Hair follicular keratinocyte (primary cell): ENCODE measurements around the gene IGF2BP2. TPM values are rescaled to one million over a fixed set of nuclear protein-coding genes. Genes with fewer than 3 reads are reported as not detected.

ENCODE experiments used
- total RNA-seq: library from RNA; depleted of rRNA; stranded (reverse); fragments of >200 nt; gene quantifications from 2 replicates; pipeline ENCODE4 v1.2.3, GENCODE V29; 2015

IGF2BP2 gene
- total RNA-seq: 116 and 138 TPM in 2 replicates

DNA sequence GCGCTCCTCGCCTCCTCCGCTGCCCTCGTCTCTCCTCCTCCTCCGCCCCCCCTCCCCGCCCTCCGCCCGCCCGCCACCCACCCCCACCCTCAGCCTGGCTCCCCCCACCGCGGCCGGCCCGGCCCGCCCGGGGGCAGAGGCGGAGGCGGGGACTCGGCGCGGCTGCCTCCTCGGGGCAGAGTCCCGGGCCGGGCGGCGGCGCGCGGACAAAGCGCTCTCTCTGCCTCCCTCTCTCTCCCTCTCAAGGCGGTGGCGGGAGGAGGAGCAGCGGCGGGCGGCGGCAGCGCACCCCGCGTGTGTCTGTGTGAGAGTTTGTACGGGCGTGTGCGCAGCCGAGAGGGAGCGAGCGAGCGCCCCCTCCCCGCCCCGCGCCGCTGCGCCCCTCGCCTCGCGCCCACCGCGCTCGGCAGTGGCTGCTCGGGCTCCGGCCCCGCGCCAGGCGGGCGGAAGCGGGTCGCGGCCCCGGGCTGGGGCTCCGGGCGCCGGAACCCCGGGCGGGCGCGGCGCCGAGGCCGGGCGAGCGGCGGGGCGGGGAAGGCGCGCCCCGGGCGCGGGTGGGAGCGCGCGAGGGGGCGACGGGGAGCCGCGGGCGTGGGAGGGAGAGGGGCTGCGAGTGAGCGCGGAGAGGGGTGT, at the start of gene IGF2BP2:
Gene IGF2BP2 (minus strand): TSS at position 37 of the 633 bp plus-strand sequence. CDS start 82 bp downstream, outside the sequence.

Other genes with a start within 250 kb of the IGF2BP2 start
- 19.2 and 20.0 TPM in 2 replicates for gene SENP2, start 238.7 kb downstream of the IGF2BP2 start, total RNA-seq
- gene TRA2B, start 113.0 kb upstream of the IGF2BP2 start, total RNA-seq: 146 and 157 TPM in 2 replicates